Stimulated activated CD4-positive, alpha-beta T cell treated with anti-CD3 and anti-CD28 coated beads, Interleukin-4, amount 100 ng/mL, for 48 hours (primary cell): ENCODE measurements around the gene IFNLR1.

Experiments used
- DNase-seq, 2 donors: peaks; one replicate each; pipeline ENCODE4 v3.0.0-alpha.2; 2020; ENCODE audit warnings: low read depth in 2 of 2

Gene IFNLR1

GRCh38 chr1:24104854-24105253 lies 82.2 kb downstream of the IFNLR1 start:
- no peak for DNase-seq
